Measurements from ENCODE around the gene CDCA7L.
"Not testable (repeated sequence)": the region's sequence is repeated elsewhere in the genome, so short reads cannot be mapped to it uniquely, and the experiment has no call there.

The CDCA7L gene

GRCh38 chr7:21941611-21942141, 4.0 kb downstream of the CDCA7L start:
- no peak overlapping the region for H3K4me3 ChIP-seq (ENCODE audit: low read depth, low read length)
- TF ChIP-seq CTCF (IDR thresholded peaks at IDR 0.05; ENCODE audit: low read depth, low read length, missing control alignments) = no peak
- in situ Hi-C loops (cut with HindIII; ENCODE audit: low sequenced_read_pairs) = no loop called here
- DNase-seq (ENCODE audit: low read depth) = no peak

GRCh38 chr7:21939858-21940372, 5.8 kb downstream of the CDCA7L start:
- H3K4me3 ChIP-seq (ENCODE audit: low read depth, low read length) = no peak overlapping the region
- no peak for TF ChIP-seq CTCF (IDR thresholded peaks at IDR 0.05; ENCODE audit: low read depth, low read length, missing control alignments)
- DNase-seq (ENCODE audit: low read depth) = no peak
- in situ Hi-C loops (cut with HindIII; ENCODE audit: low sequenced_read_pairs) = no loop called here

DNA sequence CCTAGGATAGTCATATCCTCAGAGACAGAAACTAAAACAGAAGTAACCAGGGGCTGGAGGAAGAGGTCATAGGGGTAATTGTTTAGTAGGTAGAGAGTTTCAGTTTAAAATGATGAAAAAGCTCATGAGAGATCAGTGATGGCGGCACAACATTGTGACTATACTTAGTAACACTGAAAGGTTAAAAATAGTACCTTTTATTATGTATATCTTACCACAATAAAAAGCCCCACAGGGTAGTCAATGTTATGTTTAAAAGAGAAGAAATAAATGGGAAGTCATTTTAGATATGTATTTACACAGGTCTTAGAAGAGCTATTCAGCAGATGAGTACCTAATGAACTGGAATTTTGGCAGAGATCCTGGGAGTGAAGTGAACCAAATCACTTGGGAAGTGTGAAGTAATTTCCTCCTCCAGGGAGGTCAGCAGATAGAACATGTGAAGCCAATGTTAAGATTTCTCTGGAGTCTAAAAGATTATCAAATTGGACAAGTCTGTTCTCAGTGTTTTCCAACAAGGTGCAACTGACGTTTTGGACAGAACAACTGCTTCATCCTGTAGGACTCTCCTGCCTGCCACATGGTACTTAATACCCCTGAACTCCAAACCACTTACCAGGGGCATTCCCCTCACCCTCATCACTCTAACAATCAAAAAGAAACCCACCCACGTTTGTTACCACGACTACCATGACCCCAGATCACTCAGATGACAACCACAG, 6.4 kb downstream of the CDCA7L start:
- no peak overlapping the region for H3K4me3 ChIP-seq (ENCODE audit: low read depth, low read length)
- TF ChIP-seq CTCF (IDR thresholded peaks at IDR 0.05; ENCODE audit: low read depth, low read length, missing control alignments) = no peak
- in situ Hi-C loops (cut with HindIII; ENCODE audit: low sequenced_read_pairs) = no loop called here
- DNase-seq (ENCODE audit: low read depth) = peak; percentile 80

- no peak for TF ChIP-seq CTCF (IDR thresholded peaks at IDR 0.05; ENCODE audit: low read depth, low read length, missing control alignments)
- no peak for DNase-seq (ENCODE audit: low read depth)
- in situ Hi-C loops (cut with HindIII; ENCODE audit: low sequenced_read_pairs) = no loop called here
- no peak overlapping the region for H3K4me3 ChIP-seq (ENCODE audit: low read depth, low read length)
Measured at GRCh38 chr7:21938463-21938862, 7.2 kb downstream of the CDCA7L start.

GRCh38 chr7:21934808-21935207, 10.9 kb downstream of the CDCA7L start:
- H3K4me3 ChIP-seq (ENCODE audit: low read depth, low read length) = no peak overlapping the region
- no peak for DNase-seq (ENCODE audit: low read depth)
- TF ChIP-seq CTCF (IDR thresholded peaks at IDR 0.05; ENCODE audit: low read depth, low read length, missing control alignments) = no peak
- in situ Hi-C loops (cut with HindIII; ENCODE audit: low sequenced_read_pairs) = no loop called here

GRCh38 chr7:21933293-21933692, 12.4 kb downstream of the CDCA7L start:
- DNase-seq (ENCODE audit: low read depth); in situ Hi-C loops (cut with HindIII; ENCODE audit: low sequenced_read_pairs); H3K4me3 ChIP-seq (ENCODE audit: low read depth, low read length): not testable (repeated sequence)

DNA sequence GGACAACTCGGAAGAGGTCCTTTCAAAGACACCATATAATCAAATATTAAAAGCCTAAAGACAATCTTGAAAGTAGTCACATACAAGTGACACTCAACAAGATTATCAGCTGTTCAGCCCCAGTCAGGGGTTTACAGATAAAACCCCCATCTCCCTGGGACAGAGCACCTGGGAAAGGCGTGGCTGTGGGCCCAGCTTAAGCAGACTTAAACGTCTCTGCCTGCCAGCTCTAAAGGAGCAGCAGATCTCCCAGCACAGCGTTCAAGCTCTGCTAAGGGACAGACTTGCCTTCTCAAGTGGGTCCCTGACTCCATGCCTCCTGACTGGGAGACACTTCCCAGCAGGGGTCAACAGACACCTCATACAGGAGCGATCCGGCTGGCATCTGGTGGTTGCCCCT, 18.0 kb downstream of the CDCA7L start:
- TF ChIP-seq CTCF (IDR thresholded peaks at IDR 0.05; ENCODE audit: low read depth, low read length, missing control alignments) = no peak
- DNase-seq (ENCODE audit: low read depth) = no peak
- no peak overlapping the region for H3K4me3 ChIP-seq (ENCODE audit: low read depth, low read length)
- in situ Hi-C loops (cut with HindIII; ENCODE audit: low sequenced_read_pairs) = no loop called here
